GM12873 (cell line): Measurements from ENCODE around the gene CCDC192.

Source experiments
- TF ChIP-seq, protein P1 (sequence below): IDR thresholded peaks from 2 replicates; pipeline ENCODE4 v1.5.1; 2012; ENCODE audit warnings: low read depth, mild to moderate bottlenecking, moderate library complexity, low read length, control low read depth; ENCODE audit not compliant: insufficient read depth; ENCODE audit errors: missing control alignments

CCDC192 gene

DNA sequence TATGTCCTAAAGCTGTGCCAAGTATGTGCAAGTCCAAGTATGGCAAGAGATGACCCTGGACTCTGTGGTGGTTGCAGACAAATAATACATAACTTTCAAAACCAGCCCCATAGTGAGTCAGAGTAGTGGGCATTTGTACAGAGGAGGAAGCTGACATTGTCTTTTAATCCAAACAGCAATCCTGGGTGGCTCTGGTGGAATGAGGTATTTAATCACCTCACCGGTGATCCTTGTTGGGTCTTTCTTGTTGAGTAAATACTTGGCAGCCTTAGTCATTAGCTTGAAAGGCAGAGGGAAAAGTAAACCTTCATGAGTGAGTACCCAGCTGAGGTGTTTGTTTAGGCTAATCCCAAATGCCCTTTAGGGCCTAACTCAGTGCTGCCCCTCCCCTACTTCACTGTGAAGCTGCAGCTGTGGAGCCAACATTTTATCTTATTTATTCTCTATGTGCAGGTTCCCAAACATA is 231.6 kb downstream of the CCDC192 start:
- TF ChIP-seq, protein P1, sequence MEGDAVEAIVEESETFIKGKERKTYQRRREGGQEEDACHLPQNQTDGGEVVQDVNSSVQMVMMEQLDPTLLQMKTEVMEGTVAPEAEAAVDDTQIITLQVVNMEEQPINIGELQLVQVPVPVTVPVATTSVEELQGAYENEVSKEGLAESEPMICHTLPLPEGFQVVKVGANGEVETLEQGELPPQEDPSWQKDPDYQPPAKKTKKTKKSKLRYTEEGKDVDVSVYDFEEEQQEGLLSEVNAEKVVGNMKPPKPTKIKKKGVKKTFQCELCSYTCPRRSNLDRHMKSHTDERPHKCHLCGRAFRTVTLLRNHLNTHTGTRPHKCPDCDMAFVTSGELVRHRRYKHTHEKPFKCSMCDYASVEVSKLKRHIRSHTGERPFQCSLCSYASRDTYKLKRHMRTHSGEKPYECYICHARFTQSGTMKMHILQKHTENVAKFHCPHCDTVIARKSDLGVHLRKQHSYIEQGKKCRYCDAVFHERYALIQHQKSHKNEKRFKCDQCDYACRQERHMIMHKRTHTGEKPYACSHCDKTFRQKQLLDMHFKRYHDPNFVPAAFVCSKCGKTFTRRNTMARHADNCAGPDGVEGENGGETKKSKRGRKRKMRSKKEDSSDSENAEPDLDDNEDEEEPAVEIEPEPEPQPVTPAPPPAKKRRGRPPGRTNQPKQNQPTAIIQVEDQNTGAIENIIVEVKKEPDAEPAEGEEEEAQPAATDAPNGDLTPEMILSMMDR = no peak

DNA sequence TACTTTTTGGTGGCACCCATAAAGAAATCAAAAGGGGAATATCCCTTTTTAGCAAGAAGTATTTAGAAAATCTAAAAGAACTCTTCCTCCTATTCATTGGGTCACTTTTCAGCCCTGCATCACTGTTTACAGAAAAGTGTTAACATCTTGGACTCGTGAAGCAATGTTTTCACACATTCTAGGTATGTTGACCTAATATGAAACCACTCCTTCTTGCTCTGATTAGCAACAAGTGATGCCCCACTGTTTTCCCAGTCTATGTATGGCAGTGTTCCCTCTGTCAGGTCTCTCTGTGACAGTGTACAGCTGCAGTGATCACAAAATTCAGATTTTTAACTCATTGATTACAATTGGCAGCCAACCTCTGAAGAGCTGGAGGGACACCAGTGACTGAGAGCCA is 232.2 kb downstream of the CCDC192 start:
- TF ChIP-seq, protein P1 = no peak

DNA sequence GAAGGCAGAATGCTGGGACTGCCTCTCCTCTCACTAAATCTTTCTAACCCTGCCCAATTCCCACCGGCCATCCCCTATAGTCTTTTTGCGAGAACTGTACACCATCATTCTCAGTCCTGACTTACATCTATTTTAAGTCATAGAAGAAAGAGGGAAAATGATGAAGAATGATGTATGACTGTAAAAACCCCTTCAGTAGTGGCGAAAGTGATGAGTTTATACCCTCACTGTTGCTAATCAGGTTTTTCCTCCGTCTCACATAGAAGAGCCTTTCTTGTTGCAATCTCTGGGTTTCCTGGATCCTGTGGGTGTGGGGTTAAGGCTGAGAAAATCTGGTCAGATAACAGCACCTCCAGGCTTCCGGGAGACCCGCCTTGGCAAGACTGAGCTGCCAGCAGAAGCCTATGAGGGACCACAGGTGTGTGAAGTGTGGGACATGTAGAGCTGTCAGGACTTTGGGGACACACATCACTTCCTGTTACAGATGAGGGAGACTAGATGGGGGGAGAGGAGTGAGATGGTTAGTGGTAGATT is 233.3 kb downstream of the CCDC192 start:
- TF ChIP-seq, protein P1 = no peak

DNA sequence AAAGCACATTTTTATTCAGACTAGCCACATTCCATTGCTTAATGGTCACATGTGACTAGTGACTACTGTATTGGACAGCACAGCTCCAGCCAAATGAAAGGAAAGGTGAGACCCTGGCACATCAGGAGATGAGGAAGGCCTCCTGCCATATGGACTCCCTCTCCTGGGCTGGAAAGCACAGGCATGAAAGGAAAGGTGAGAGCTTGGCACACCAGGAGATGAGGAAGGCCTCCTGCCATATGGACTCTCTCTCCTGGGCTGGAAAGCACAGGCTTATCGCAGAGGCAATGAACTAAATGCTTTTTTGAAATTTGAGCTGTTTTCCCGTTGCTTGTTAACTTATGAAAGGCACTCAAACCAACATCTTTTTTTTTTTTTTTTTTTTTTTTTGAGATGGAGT is 235.6 kb downstream of the CCDC192 start:
- TF ChIP-seq, protein P1 = no peak

DNA sequence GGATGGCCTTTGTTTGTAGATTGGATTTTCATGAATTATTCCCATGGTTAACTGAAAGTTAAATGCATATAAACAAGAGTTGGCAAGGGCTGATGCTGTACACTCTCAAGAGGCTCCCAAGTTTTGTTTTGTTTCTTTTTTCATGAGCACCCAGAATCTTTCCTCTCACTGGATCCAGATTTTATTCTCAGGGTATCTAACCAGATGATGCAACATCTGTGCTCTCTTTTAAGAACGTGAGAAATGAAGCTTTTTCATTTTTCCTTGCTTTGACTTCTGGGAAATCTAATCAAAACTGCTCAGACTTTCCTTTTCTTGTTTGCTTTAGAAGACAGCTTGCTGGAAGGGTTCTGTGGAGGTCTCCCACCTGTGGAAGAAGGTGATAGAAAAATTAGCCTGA is 237.7 kb downstream of the CCDC192 start:
- TF ChIP-seq, protein P1 = no peak

DNA sequence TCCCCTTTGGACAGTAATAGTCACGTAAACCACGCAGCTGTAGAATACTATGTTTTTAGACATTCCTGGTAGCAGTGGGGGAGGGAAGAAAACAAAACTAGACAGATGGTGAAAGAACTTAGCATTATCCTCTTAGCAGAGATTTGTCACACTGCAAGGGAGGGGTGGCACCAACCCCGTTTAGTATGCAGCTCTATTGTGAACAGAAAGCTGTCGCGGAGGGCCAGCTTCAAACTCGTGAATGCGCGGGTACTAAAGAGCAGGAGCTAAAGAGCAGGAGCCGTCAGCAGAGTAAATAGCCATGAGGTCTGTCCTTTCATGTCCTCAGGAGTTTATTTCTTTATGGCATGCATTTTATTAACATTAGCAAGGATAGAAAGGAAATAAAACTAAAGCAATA is 238.5 kb downstream of the CCDC192 start:
- TF ChIP-seq, protein P1 = no peak

DNA sequence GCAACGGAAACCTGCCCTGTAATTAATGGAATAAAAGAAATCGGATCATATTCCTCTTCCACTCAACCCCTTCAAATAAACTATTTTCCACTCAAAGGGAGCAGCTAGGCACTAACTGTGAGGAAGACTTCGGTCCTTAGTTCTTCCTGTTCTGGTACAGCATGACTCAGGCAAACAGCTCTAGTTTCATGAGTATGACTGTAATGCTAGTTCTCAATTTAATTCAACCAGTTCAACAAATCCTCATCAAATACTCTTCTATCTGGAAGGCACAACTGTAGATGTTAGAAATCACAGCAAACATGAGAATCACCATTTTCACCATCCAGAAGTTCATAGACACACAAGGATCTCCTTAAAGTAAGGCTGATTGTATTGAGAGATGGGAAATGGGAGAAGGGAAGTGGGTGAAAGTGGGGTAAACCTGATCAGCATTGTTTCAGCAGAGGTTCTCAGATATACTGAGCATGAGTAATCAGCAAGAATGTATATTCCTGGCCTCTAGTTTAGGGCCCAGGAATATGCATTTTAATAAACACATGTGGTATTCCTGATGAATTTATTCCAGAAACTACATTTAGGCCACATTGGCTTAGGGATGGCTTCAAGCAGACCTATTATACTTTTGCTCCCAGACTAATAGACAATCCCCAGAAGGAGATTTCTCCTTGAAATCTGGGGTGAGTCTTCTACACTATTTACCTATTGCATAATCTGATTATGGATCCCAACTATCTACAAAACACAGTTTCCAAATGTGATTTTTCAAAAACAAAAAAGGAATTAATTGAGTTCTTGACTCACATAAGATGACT is 239.3 kb downstream of the CCDC192 start:
- TF ChIP-seq, protein P1 = no peak
